Neural cell (in vitro differentiated cells): Measurements from ENCODE around the gene TM7SF2. TPM values are rescaled to one million over a fixed set of nuclear protein-coding genes. Genes with fewer than 3 reads are reported as not detected.

Experiments
- H2AFZ ChIP-seq: fragments of 200-600, 300-800 bp; sonication (generic), shearing (Covaris generic); 2 replicates; pipeline ENCODE4 v1.6.0; 2014; ENCODE audit warnings: low read depth, mild to moderate bottlenecking, antibody characterized with exemption, low read length, moderate library complexity
- H3F3A ChIP-seq: fragments of 200-600 bp; shearing (Covaris generic); 2 replicates; pipeline ENCODE4 v1.6.1; 2016; ENCODE audit warnings: mild to moderate bottlenecking, moderate library complexity, mixed read lengths, antibody characterized with exemption, low read length; ENCODE audit not compliant: insufficient read depth, poor library complexity, severe bottlenecking
- H3K27ac ChIP-seq: fragments of 200-600, 300-800 bp; sonication (generic), shearing (Covaris generic); 2 replicates; pipeline ENCODE4 v1.5.1; 2014; ENCODE audit warnings: mild to moderate bottlenecking, low read length, moderate library complexity
- H3K27me3 ChIP-seq: fragments of 300-800, 200-600 bp; sonication (generic), shearing (Covaris generic); 2 replicates; pipeline ENCODE4 v1.6.0; 2014; ENCODE audit warnings: mild to moderate bottlenecking, low read depth, low read length, moderate library complexity; ENCODE audit not compliant: insufficient read depth
- H3K36me3 ChIP-seq: fragments of 300-800, 200-600 bp; sonication (generic), shearing (Covaris generic); 2 replicates; pipeline ENCODE4 v1.5.1; 2014; ENCODE audit warnings: mild to moderate bottlenecking, antibody characterized with exemption, low read length, moderate library complexity; ENCODE audit not compliant: insufficient read depth
- H3K4me2 ChIP-seq: fragments of 300-800, 200-600 bp; sonication (generic), shearing (Covaris generic); 2 replicates; pipeline ENCODE4 v1.6.0; 2014; ENCODE audit warnings: mild to moderate bottlenecking, low read length
- H3K4me3 ChIP-seq: fragments of 300-800, 200-600 bp; sonication (generic), shearing (Covaris generic); 2 replicates; pipeline ENCODE4 v1.5.1; 2014; ENCODE audit warnings: mild to moderate bottlenecking, low read length, moderate library complexity
- H3K79me2 ChIP-seq: fragments of 200-600 bp; shearing (Covaris generic); replicated peaks from 2 replicates; pipeline ENCODE4 v1.6.0; 2014; ENCODE audit warnings: mild to moderate bottlenecking, low read length, moderate library complexity; ENCODE audit not compliant: insufficient read depth
- H3K9ac ChIP-seq: fragments of 300-800, 200-600 bp; sonication (generic), shearing (Covaris generic); 2 replicates; pipeline ENCODE4 v1.6.1; 2016; ENCODE audit warnings: mild to moderate bottlenecking, low read length, mixed read lengths
- H3K9me2 ChIP-seq: fragments of 200-600 bp; shearing (Covaris generic); 2 replicates; pipeline ENCODE4 v1.6.1; 2016; ENCODE audit warnings: mild to moderate bottlenecking, low read length, mixed read lengths; ENCODE audit not compliant: insufficient read depth
- H3K9me3 ChIP-seq: fragments of 200-600, 300-800 bp; sonication (generic), shearing (Covaris generic); 2 replicates; pipeline ENCODE4 v1.6.1; 2016; ENCODE audit warnings: mild to moderate bottlenecking, mixed run types, low read length, moderate library complexity, mixed read lengths
- H4K20me1 ChIP-seq: fragments of 200-600 bp; shearing (Covaris generic); 2 replicates; pipeline ENCODE4 v1.6.1; 2016; ENCODE audit warnings: mild to moderate bottlenecking, mixed run types; ENCODE audit not compliant: insufficient read depth
- EP300 ChIP-seq: fragments of 450-650 bp; conservative IDR thresholded peaks from 2 replicates; pipeline ENCODE4 v1.6.1; 2014; ENCODE audit warnings: antibody characterized with exemption, mild to moderate bottlenecking, moderate library complexity; ENCODE audit not compliant: poor library complexity, severe bottlenecking
- EZH2 ChIP-seq: fragments of 200-600, 300-800 bp; shearing (Covaris generic), sonication (generic); IDR thresholded peaks from 2 replicates; pipeline ENCODE4 v1.6.1; 2014; ENCODE audit warnings: antibody characterized with exemption, low read length, borderline replicate concordance, mild to moderate bottlenecking; ENCODE audit not compliant: insufficient read depth, poor library complexity, severe bottlenecking
- MXI1 ChIP-seq: fragments of 450-650 bp; conservative IDR thresholded peaks from 2 replicates; pipeline ENCODE4 v1.6.1; 2014; ENCODE audit warnings: antibody characterized with exemption, mild to moderate bottlenecking; ENCODE audit not compliant: poor library complexity, severe bottlenecking
- POLR2AphosphoS5 ChIP-seq: IDR thresholded peaks from 2 replicates; pipeline ENCODE4 v1.6.1; 2012
- RAD21 ChIP-seq: fragments of 450-650 bp; conservative IDR thresholded peaks from 2 replicates; pipeline ENCODE4 v1.6.1; 2014; ENCODE audit warnings: antibody characterized with exemption, mild to moderate bottlenecking, moderate library complexity
- SMC3 ChIP-seq: fragments of 450-650 bp; conservative IDR thresholded peaks from 2 replicates; pipeline ENCODE4 v1.6.1; 2014; ENCODE audit warnings: antibody characterized with exemption, mild to moderate bottlenecking, moderate library complexity; ENCODE audit not compliant: poor library complexity
- TAF1 ChIP-seq: IDR thresholded peaks from 2 replicates; pipeline ENCODE4 v1.6.1; 2012; ENCODE audit warnings: low read depth
- polyA plus RNA-seq: library from polyadenylated mRNA; depleted of rRNA; stranded (reverse); fragments of >200 nt; gene quantifications from 2 replicates; pipeline ENCODE4 v1.2.3, GENCODE V29; 2014
- TF ChIP-seq, protein P1 (sequence below): IDR thresholded peaks from 2 replicates; pipeline ENCODE4 v1.6.1; 2012; ENCODE audit warnings: borderline replicate concordance
- TF ChIP-seq, protein P2 (sequence below): fragments of 450-650 bp; IDR thresholded peaks from 2 replicates; pipeline ENCODE4 v1.5.1; 2014; ENCODE audit warnings: antibody characterized with exemption, mild to moderate bottlenecking, moderate library complexity; ENCODE audit not compliant: poor library complexity, severe bottlenecking

TM7SF2 gene
- polyA plus RNA-seq, 1 donor from 2014 or later, result 78.4 TPM

DNA sequence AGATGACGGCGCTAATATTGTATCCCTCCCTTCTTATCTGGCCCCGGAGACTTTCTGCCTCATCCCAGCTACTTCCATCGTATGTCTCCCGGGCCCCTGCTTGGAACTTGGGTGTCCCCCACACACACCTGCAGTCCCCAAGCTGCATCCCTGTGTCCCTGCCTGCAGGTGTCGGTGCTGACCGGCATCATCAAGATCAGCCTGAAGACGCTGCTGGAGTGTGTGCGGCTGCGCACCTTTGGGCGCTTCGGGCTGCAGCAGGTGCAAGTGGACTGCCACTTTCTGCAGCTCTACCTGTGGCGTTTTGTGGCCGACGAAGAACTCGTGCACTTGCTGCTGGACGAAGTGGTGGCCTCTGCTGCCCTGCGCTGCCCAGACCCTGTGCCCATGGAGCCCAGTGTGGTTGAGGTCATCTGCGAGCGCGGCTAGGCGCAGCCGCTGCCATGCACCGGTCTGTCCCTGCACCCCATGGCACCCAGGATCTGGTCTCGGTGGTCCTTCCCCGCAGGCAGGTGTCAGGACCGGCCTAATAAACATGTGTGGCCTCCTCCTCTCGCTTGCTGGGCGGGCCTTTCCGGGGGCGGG is 421 bp upstream of the TM7SF2 start:
- H2AFZ ChIP-seq, result no peak overlapping the region
- TF ChIP-seq POLR2AphosphoS5 (no peak), RAD21 (no peak), TAF1 (no peak), MXI1 (no peak), EZH2 (no peak), EP300 (no peak), SMC3 (no peak)
- TF ChIP-seq, protein P1, sequence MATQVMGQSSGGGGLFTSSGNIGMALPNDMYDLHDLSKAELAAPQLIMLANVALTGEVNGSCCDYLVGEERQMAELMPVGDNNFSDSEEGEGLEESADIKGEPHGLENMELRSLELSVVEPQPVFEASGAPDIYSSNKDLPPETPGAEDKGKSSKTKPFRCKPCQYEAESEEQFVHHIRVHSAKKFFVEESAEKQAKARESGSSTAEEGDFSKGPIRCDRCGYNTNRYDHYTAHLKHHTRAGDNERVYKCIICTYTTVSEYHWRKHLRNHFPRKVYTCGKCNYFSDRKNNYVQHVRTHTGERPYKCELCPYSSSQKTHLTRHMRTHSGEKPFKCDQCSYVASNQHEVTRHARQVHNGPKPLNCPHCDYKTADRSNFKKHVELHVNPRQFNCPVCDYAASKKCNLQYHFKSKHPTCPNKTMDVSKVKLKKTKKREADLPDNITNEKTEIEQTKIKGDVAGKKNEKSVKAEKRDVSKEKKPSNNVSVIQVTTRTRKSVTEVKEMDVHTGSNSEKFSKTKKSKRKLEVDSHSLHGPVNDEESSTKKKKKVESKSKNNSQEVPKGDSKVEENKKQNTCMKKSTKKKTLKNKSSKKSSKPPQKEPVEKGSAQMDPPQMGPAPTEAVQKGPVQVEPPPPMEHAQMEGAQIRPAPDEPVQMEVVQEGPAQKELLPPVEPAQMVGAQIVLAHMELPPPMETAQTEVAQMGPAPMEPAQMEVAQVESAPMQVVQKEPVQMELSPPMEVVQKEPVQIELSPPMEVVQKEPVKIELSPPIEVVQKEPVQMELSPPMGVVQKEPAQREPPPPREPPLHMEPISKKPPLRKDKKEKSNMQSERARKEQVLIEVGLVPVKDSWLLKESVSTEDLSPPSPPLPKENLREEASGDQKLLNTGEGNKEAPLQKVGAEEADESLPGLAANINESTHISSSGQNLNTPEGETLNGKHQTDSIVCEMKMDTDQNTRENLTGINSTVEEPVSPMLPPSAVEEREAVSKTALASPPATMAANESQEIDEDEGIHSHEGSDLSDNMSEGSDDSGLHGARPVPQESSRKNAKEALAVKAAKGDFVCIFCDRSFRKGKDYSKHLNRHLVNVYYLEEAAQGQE, result no peak
- TF ChIP-seq, protein P2, sequence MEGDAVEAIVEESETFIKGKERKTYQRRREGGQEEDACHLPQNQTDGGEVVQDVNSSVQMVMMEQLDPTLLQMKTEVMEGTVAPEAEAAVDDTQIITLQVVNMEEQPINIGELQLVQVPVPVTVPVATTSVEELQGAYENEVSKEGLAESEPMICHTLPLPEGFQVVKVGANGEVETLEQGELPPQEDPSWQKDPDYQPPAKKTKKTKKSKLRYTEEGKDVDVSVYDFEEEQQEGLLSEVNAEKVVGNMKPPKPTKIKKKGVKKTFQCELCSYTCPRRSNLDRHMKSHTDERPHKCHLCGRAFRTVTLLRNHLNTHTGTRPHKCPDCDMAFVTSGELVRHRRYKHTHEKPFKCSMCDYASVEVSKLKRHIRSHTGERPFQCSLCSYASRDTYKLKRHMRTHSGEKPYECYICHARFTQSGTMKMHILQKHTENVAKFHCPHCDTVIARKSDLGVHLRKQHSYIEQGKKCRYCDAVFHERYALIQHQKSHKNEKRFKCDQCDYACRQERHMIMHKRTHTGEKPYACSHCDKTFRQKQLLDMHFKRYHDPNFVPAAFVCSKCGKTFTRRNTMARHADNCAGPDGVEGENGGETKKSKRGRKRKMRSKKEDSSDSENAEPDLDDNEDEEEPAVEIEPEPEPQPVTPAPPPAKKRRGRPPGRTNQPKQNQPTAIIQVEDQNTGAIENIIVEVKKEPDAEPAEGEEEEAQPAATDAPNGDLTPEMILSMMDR, result no peak
- H3K9me2 ChIP-seq, result no peaks in the 10 kb centered on the region
- peak overlapping the region; percentile 24 for H3K9ac ChIP-seq
- H3K9me3 ChIP-seq, result no peaks in the 10 kb centered on the region
- H3K79me2 ChIP-seq, result peaks cover 21% of the 10 kb centered on the region
- no peaks in the 10 kb centered on the region for H3K36me3 ChIP-seq
- H3F3A ChIP-seq, result no peaks in the 10 kb centered on the region
- H3K27me3 ChIP-seq, result no peaks in the 10 kb centered on the region
- peak overlapping the region; percentile 21 for H3K27ac ChIP-seq
- no peak overlapping the region for H3K4me2 ChIP-seq
- H3K4me3 ChIP-seq, result peak overlapping the region; percentile 86
- no peaks in the 10 kb centered on the region for H4K20me1 ChIP-seq

DNA sequence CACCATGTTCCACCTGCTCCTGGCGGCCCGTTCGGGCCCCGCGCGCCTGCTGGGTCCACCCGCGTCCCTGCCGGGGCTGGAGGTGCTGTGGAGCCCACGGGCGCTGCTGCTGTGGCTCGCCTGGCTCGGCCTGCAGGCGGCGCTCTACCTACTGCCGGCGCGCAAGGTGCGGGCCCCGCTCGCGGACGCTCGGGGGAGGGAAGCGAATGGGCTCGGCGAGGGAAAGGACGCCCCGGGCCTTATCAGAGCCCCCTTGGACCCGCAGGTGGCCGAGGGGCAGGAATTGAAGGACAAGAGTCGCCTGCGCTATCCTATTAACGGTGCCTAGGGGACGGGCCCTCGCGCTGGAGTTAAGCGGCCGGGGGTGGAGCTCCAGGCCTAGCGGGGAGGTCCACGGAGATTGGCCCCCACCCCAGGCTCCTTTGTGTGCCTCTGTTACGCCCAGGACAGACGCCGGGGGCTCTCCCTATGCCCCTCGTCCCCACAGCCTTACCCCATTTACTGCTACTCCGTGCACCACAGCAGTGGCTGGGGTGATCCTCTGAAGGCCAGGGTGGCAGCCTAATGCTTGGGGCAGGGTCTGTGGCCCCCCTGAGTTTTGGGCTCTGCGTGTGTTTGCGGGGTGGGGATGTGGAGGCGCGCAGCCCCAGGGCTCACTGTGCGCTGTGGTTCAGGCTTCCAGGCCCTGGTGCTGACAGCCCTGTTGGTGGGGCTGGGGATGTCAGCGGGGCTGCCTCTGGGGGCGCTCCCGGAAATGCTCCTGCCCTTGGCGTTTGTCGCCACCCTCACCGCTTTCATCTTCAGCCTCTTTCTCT is 1.1 kb downstream of the TM7SF2 start:
- no peaks in the 10 kb centered on the region for H3K9me2 ChIP-seq
- H3K79me2 ChIP-seq, result peaks cover 23% of the 10 kb centered on the region
- peak overlapping the region; percentile 21 for H2AFZ ChIP-seq
- H3K9me3 ChIP-seq, result no peaks in the 10 kb centered on the region
- H3K27me3 ChIP-seq, result no peaks in the 10 kb centered on the region
- TF ChIP-seq TAF1 (no peak), RAD21 (peak; percentile 34), SMC3 (peak; percentile 22), EP300 (no peak), MXI1 (no peak), EZH2 (no peak), POLR2AphosphoS5 (peak; percentile 54)
- TF ChIP-seq, protein P1, result no peak
- TF ChIP-seq, protein P2, result peak; percentile 96
- peak overlapping the region; percentile 86 for H3K4me3 ChIP-seq
- H3K9ac ChIP-seq, result peak overlapping the region; percentile 98
- peak overlapping the region; percentile 99 for H3K4me2 ChIP-seq
- H3K36me3 ChIP-seq, result no peaks in the 10 kb centered on the region
- H4K20me1 ChIP-seq, result no peaks in the 10 kb centered on the region
- H3F3A ChIP-seq, result no peaks in the 10 kb centered on the region
- H3K27ac ChIP-seq, result peak overlapping the region; percentile 97
